ENCODE data around the gene SERPINB5.

- no peak for TF ChIP-seq EZH2phosphoT487 (IDR thresholded peaks at IDR 0.05)
- TF ChIP-seq, protein P1, sequence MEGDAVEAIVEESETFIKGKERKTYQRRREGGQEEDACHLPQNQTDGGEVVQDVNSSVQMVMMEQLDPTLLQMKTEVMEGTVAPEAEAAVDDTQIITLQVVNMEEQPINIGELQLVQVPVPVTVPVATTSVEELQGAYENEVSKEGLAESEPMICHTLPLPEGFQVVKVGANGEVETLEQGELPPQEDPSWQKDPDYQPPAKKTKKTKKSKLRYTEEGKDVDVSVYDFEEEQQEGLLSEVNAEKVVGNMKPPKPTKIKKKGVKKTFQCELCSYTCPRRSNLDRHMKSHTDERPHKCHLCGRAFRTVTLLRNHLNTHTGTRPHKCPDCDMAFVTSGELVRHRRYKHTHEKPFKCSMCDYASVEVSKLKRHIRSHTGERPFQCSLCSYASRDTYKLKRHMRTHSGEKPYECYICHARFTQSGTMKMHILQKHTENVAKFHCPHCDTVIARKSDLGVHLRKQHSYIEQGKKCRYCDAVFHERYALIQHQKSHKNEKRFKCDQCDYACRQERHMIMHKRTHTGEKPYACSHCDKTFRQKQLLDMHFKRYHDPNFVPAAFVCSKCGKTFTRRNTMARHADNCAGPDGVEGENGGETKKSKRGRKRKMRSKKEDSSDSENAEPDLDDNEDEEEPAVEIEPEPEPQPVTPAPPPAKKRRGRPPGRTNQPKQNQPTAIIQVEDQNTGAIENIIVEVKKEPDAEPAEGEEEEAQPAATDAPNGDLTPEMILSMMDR (IDR thresholded peaks at IDR 0.05), result no peak
Measured at GRCh38 chr18:63551769-63552168, 75.0 kb downstream of the SERPINB5 start.

All from neural progenitor cell (in vitro differentiated cells).